ENCODE results near the gene ZNF185.
A peak's percentile ranks its signal among the peaks of the same experiment; 100 is the strongest.

The ZNF185 gene

GRCh38 chrX:152915541-152916241, 17.8 kb downstream of the ZNF185 start:
- DNase-seq (ENCODE audit: low read depth in 1 of 2, low spot score in 1 of 2): no peak

- DNase-seq (ENCODE audit: low read depth in 1 of 2, low spot score in 1 of 2): no peak
These were observed 20.1 kb downstream of the ZNF185 start for GRCh38 chrX:152917656-152918579.

GRCh38 chrX:152918707-152919106, 20.8 kb downstream of the ZNF185 start:
- no peak for DNase-seq (ENCODE audit: low read depth in 1 of 2, low spot score in 1 of 2)

- no peak for DNase-seq (ENCODE audit: low read depth in 1 of 2, low spot score in 1 of 2)
These were observed 25.7 kb downstream of the ZNF185 start for GRCh38 chrX:152923599-152923998.

GRCh38 chrX:152925835-152926234, 28.0 kb downstream of the ZNF185 start:
- no peak for DNase-seq (ENCODE audit: low read depth in 1 of 2, low spot score in 1 of 2)

GRCh38 chrX:152926279-152926678, 28.4 kb downstream of the ZNF185 start:
- peak; percentile 12 to 13 for DNase-seq (ENCODE audit: low read depth in 1 of 2, low spot score in 1 of 2)

GRCh38 chrX:152926923-152927322, 29.1 kb downstream of the ZNF185 start:
- no peak for DNase-seq (ENCODE audit: low read depth in 1 of 2, low spot score in 1 of 2)

- no peak for DNase-seq (ENCODE audit: low read depth in 1 of 2, low spot score in 1 of 2)
These were observed 30.2 kb downstream of the ZNF185 start for GRCh38 chrX:152927858-152928760.

- no peak for DNase-seq (ENCODE audit: low read depth in 1 of 2, low spot score in 1 of 2)
These were observed 31.0 kb downstream of the ZNF185 start for GRCh38 chrX:152928761-152929400.

- DNase-seq (ENCODE audit: low read depth in 1 of 2, low spot score in 1 of 2): no peak
These were observed 32.0 kb downstream of the ZNF185 start for GRCh38 chrX:152929898-152930297.

- DNase-seq (ENCODE audit: low read depth in 1 of 2, low spot score in 1 of 2): no peak
These were observed 32.6 kb downstream of the ZNF185 start for GRCh38 chrX:152930516-152930915.

- DNase-seq (ENCODE audit: low read depth in 1 of 2, low spot score in 1 of 2): no peak
These were observed 34.3 kb downstream of the ZNF185 start for GRCh38 chrX:152932144-152932543.

GRCh38 chrX:152932598-152933175, 34.8 kb downstream of the ZNF185 start:
- no peak for DNase-seq (ENCODE audit: low read depth in 1 of 2, low spot score in 1 of 2)

- no peak for DNase-seq (ENCODE audit: low read depth in 1 of 2, low spot score in 1 of 2)
These were observed 38.4 kb downstream of the ZNF185 start for GRCh38 chrX:152936306-152936705.

- DNase-seq (ENCODE audit: low read depth in 1 of 2, low spot score in 1 of 2): no peak
These were observed 39.4 kb downstream of the ZNF185 start for GRCh38 chrX:152937236-152937635.

GRCh38 chrX:152941328-152942076, 43.6 kb downstream of the ZNF185 start:
- DNase-seq (ENCODE audit: low read depth in 1 of 2, low spot score in 1 of 2): peak; percentile 72 to 84

GRCh38 chrX:152942077-152942442, 44.2 kb downstream of the ZNF185 start:
- DNase-seq (ENCODE audit: low read depth in 1 of 2, low spot score in 1 of 2): no peak

GRCh38 chrX:152943826-152944225, 46.0 kb downstream of the ZNF185 start:
- no peak for DNase-seq (ENCODE audit: low read depth in 1 of 2, low spot score in 1 of 2)

GRCh38 chrX:152945021-152945979, 47.4 kb downstream of the ZNF185 start:
- DNase-seq (ENCODE audit: low read depth in 1 of 2, low spot score in 1 of 2): no peak

Measured in activated T-helper 1 cell treated with anti-CD3 and anti-CD28 coated beads, Interleukin-2, amount 50 U/mL, for 16 hours (primary cell).